SIG-M5 treated with dmso at 0.1 percent for 504 hours (cell line): ENCODE measurements around the gene CCR5AS.
"Not testable (repeated sequence)": the region's sequence is repeated elsewhere in the genome, so short reads cannot be mapped to it uniquely, and the experiment has no call there.

Experiments
- DNase-seq: peaks from one replicate; lab custom pipeline; 2025; ENCODE audit not compliant: unreplicated experiment; lab: John Stamatoyannopoulos, UW

Gene CCR5AS

GRCh38 chr3:46359733-46360493, 47.0 kb downstream of the CCR5AS start:
- DNase-seq: no peak

DNA sequence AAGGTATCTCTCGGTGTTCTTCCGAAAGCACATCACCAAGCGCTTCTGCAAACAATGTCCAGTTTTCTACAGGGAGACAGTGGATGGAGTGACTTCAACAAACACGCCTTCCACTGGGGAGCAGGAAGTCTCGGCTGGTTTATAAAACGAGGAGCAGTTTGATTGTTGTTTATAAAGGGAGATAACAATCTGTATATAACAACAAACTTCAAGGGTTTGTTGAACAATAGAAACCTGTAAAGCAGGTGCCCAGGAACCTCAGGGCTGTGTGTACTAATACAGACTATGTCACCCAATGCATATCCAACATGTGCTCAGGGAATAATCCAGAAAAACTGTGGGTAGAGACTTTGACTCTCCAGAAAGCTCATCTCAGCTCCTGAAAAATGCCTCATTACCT, 48.4 kb downstream of the CCR5AS start:
- no peak for DNase-seq

- DNase-seq: no peak
Measured at GRCh38 chr3:46356909-46357308, 50.0 kb downstream of the CCR5AS start.

DNA sequence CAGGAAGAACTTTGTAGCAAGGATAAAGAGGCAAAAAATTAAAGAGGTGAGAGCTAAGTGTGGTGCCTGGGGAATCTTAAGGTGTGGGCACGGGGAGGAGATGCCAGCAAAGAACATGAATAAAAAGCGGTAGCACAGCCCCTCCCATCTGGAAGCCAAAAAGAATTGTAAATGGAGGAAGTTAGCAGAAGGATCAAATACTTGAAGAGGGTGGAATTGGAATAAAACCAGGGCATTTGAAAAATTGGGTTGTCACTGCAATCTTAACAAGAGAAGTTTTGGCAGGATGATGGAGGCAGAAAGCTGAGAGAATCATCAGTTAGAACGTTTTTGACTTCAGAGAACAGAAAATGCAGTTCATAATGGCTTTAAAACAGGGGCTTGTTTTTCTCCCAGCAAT, 50.6 kb downstream of the CCR5AS start:
- no peak for DNase-seq

DNA sequence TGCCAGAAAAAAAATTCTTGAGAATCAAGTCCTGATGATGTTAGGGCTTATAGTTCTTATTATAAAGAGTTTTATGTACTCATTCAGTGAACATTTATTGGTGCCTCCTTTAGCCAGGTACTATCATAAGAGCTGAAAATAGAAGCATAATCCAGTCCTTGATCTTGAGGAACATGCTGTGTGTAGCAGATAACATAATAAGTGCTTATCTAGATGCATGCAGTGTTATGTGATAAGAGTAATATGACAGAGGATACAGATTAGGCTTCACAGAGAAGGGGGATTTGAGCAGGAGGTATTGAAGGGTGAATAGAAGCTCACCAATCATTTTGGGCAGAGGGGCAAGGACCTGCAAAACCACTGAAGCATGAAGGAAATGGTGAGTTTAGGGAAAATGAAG, 51.9 kb downstream of the CCR5AS start:
- no peak for DNase-seq

DNA sequence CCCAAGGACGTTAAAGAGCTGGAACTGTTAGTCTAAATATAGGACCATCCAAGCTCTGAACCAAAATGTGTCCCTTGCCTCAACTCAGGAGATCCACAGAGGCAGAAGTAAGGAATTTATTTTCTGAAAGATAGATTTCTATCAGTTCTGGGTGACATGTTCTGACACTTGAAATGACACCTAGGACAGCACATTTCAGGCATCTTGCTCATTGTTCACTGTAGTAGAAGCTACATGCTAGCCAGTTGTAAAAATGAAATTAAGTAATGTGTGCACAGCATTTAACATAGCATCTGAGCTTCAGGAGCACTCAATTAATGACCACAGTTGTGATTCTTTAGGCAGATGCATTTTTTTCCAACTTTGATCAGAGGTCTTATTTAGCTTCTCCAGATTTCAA, 52.4 kb downstream of the CCR5AS start:
- no peak for DNase-seq

- peak; percentile 89 for DNase-seq
Measured at GRCh38 chr3:46353647-46354410, 53.0 kb downstream of the CCR5AS start, which contains the start of gene CCR2. Gene CCR2 (plus strand): TSS chr3:46354111. CDS start chr3:46357528, 3,417 bp downstream.

- no peak for DNase-seq
Measured at GRCh38 chr3:46353090-46353489, 53.8 kb downstream of the CCR5AS start.

GRCh38 chr3:46351646-46352045, 55.2 kb downstream of the CCR5AS start:
- no peak for DNase-seq

GRCh38 chr3:46350262-46350565, 56.7 kb downstream of the CCR5AS start:
- DNase-seq: peak; percentile 53

DNA sequence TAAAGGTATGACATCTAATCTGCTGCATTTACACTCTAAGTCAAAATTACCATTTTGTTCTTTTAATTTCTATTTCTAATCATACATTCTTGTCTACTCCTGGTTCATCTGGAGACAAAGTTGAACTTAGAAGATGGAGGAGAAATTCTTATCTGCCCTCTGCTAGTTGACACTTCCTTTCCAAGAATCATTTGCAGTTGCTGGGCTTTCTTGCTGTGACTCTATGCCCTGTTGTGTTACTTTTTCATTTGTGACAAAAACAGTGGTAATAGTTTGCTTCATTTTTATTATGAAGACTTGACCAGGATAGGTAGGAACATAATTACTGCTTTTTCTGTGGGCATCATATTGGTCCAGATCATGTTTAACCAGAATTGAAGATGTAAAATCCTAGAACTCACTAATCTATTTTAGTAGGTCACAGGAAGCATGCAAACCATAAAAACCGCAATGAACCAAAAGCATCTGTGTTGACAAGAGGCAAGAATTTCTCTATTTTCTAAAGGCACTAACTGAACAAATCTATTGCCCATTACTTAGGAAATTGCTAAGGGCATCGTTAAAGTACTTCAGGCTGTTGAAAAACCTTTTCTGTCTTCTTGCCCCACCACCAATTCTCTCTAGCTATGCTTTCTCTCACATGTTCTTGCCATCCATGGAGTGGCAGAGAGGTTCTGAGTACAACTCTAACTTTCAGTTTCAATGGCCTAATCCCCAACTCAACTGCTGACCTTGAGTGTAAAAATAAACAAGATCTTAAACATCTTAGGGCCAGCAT, 57.2 kb downstream of the CCR5AS start:
- peak; percentile 67 for DNase-seq

GRCh38 chr3:46348823-46349482, 57.9 kb downstream of the CCR5AS start:
- DNase-seq: no peak

GRCh38 chr3:46344476-46344875, 62.4 kb downstream of the CCR5AS start:
- no peak for DNase-seq

- no peak for DNase-seq
Measured at GRCh38 chr3:46338840-46339239, 68.0 kb downstream of the CCR5AS start.

- no peak for DNase-seq
Measured at GRCh38 chr3:46337911-46338310, 69.0 kb downstream of the CCR5AS start.

DNA sequence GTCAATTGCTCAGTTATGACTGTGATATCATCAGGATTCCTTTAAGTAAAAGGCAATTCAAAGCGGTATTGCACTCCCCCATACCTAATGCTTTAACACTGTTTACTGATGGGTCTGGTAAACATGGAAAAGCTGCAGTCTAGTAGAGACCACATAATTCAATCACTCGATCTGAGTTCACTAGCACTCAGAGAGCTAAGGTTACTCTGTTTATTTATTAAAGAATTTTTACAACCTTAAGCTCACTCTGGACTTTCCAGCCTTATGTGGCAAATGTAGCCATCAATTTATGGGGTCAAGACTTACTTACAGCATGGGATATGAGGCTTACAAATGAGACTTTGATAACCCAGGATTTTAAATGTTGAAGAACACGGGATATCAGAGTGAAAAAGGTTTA, 71.3 kb downstream of the CCR5AS start:
- no peak for DNase-seq

DNA sequence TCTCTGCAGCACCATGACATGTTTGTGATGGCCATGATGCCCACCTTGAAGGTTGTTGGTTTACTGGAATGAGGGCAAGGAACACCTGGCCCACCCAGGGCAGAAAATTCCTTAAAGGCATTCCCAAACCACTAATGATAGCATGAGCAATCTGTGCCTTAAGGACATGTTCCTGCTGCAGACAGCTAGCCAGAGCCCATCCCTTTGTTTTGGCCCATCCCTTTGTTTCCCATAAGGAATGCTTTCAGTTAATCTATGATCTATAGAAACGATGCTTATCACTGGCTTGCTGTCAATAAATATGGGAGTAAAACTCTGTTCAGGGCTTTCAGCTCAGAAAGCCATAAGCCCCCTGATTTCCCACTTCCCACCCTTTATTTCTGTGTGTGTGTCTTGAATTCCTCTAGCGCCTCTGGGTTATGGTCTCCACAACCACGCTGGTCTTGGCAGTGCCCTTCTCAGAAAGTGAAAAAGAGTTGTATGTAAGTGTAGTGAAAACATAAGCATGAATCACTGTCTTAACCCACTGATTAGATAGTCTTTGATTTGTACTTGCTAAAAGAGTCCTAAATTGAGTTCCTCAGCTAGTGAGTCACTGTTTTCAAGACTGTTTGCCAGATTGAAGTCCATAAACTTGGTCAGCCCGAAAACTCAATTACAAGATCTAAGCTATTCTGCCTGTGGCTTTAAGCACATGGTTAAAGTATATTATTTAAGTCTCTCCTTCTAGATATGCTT, 72.0 kb downstream of the CCR5AS start:
- DNase-seq: no peak

- not testable (repeated sequence) for DNase-seq
Measured at GRCh38 chr3:46330676-46331075, 76.2 kb downstream of the CCR5AS start.

GRCh38 chr3:46325645-46326300, 81.1 kb downstream of the CCR5AS start:
- no peak for DNase-seq

DNA sequence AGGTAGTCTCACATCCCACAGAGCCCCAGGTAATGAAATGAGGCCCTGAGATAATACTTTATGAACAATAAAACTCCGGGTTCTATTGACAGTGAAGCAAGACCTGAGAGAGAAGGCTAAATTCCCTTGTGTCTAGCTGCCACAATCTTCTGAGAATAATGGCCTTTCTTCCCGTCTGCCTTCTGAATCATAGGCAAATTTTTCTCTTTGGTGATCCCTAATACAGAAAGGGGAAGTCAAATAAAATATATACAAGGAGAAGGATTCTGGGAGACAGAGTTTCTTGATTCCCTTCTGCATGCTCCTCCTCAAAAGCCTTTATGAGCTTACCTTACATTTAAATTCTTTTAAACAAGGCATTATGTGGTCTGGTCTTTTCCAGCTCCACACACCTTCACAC, 82.8 kb downstream of the CCR5AS start:
- no peak for DNase-seq
